Hypothalamus (tissue), 51 donors: Measurements from ENCODE around the gene NRIP2.

Source experiments
- DNase-seq, 51 donors: peaks; one replicate each; lab custom pipeline; 2025; lab: John Stamatoyannopoulos, UW

The NRIP2 gene

GRCh38 chr12:2785017-2785416, 49.8 kb downstream of the NRIP2 start:
- DNase-seq = no peak

- peak in 47 of 51 donors; percentile 9 to 82 (median 46) for DNase-seq
These were observed 50.8 kb downstream of the NRIP2 start for GRCh38 chr12:2783936-2784600.

GRCh38 chr12:2779281-2779680, 55.6 kb downstream of the NRIP2 start:
- no peak for DNase-seq

GRCh38 chr12:2776129-2776806, 58.6 kb downstream of the NRIP2 start:
- no peak for DNase-seq

GRCh38 chr12:2775431-2775830, 59.4 kb downstream of the NRIP2 start:
- no peak for DNase-seq
